HTERT RPE-1 (cell line): ENCODE measurements around the gene C9.

Experiments used
- in situ Hi-C: fragments of 300-500 bp; cut with MboI; formaldehyde crosslinking; loops from 4 replicates; pipeline ENCODE4 v1.14.3; 2020; ENCODE audit warnings: low sequenced_read_pairs

C9 gene

GRCh38 chr5:39376293-39376714 is 12.0 kb upstream of the C9 start:
- in situ Hi-C loops = loop anchor here (25.0 kb wide), 1 partner anchor 186 kb away; no protein-coding TSS in a partner anchor

GRCh38 chr5:39373791-39374190 is 9.5 kb upstream of the C9 start:
- in situ Hi-C loops = no loop called here

GRCh38 chr5:39371367-39371635 is 7.0 kb upstream of the C9 start:
- in situ Hi-C loops = no loop called here

GRCh38 chr5:39370555-39371366 is 6.5 kb upstream of the C9 start:
- in situ Hi-C loops = no loop called here

- in situ Hi-C loops = no loop called here
Measured at GRCh38 chr5:39369123-39369815, 5.0 kb upstream of the C9 start.

- in situ Hi-C loops = no loop called here
Measured at GRCh38 chr5:39368116-39368515, 3.8 kb upstream of the C9 start.

GRCh38 chr5:39367711-39368110 is 3.4 kb upstream of the C9 start:
- in situ Hi-C loops = no loop called here

GRCh38 chr5:39363217-39363616 is 1.1 kb downstream of the C9 start:
- in situ Hi-C loops = no loop called here

GRCh38 chr5:39362646-39363045 is 1.6 kb downstream of the C9 start:
- in situ Hi-C loops = no loop called here

- in situ Hi-C loops = no loop called here
Measured at GRCh38 chr5:39361306-39361705, 3.0 kb downstream of the C9 start.

GRCh38 chr5:39360471-39361111 is 3.7 kb downstream of the C9 start:
- in situ Hi-C loops = no loop called here

- in situ Hi-C loops = no loop called here
Measured at GRCh38 chr5:39356263-39356662, 8.0 kb downstream of the C9 start.

- in situ Hi-C loops = no loop called here
Measured at GRCh38 chr5:39355324-39355723, 9.0 kb downstream of the C9 start.

GRCh38 chr5:39353717-39354399 is 10.4 kb downstream of the C9 start:
- in situ Hi-C loops = no loop called here

GRCh38 chr5:39352951-39353350 is 11.3 kb downstream of the C9 start:
- in situ Hi-C loops = no loop called here

GRCh38 chr5:39352170-39352569 is 12.1 kb downstream of the C9 start:
- in situ Hi-C loops = no loop called here

GRCh38 chr5:39349484-39349883 is 14.8 kb downstream of the C9 start:
- in situ Hi-C loops = no loop called here

- in situ Hi-C loops = no loop called here
Measured at GRCh38 chr5:39342460-39342859, 21.8 kb downstream of the C9 start.

- in situ Hi-C loops = no loop called here
Measured at GRCh38 chr5:39341896-39342295, 22.4 kb downstream of the C9 start.

GRCh38 chr5:39340506-39340905 is 23.8 kb downstream of the C9 start:
- in situ Hi-C loops = no loop called here

GRCh38 chr5:39337252-39337915 is 26.9 kb downstream of the C9 start:
- in situ Hi-C loops = no loop called here
